GM12878 (cell line): ENCODE data around the gene UST. TPM values are rescaled to one million over a fixed set of nuclear protein-coding genes. Genes with fewer than 3 reads are reported as not detected.
A peak's percentile ranks its signal among the peaks of the same experiment; 100 is the strongest.

Experiments used
- ATAC-seq: fragments of 200-7000 bp; cut with Tn5 transposase; 3 replicates; pipeline ENCODE4 v1.9.1; 2020; ENCODE audit warnings: mild to moderate bottlenecking, moderate library complexity
- BruUV-seq: library from RNA; stranded (reverse); fragments of 400-500 nt; replicated peaks from 2 replicates; lab custom pipeline; 2021; lab: Mats Ljungman, UMichigan
- CTCF ChIA-PET: fragments of 300-600 bp; sonication (Branson Sonifier 250); formaldehyde crosslinking; extraction: SDS; loops from one replicate; lab custom pipeline; 2021; ENCODE audit warnings: inconsistent platforms; lab: Yijun Ruan, JAX
- POLR2A ChIA-PET: fragments of 350-600 bp; formaldehyde crosslinking; extraction: SDS; loops from one replicate; lab custom pipeline; 2021; ENCODE audit warnings: inconsistent platforms; lab: Charles Lee
- RAD21 ChIA-PET: fragments of 300-600 bp; sonication (Branson Sonifier 250); formaldehyde crosslinking; loops from one replicate; lab custom pipeline; 2023; ENCODE audit warnings: antibody characterized with exemption; ENCODE audit not compliant: unreplicated experiment; lab: Charles Lee
- SMC1A ChIA-PET: fragments of 300-600 bp; sonication (Branson Sonifier 250); formaldehyde crosslinking; loops from one replicate; lab custom pipeline; 2023; ENCODE audit not compliant: unreplicated experiment, uncharacterized antibody; lab: Charles Lee
- DNase-seq: peaks from one replicate; pipeline ENCODE4 v3.0.0-alpha.2; 2011; ENCODE audit warnings: low read depth, low spot score
- FAIRE-seq: peaks from 3 replicates; lab custom pipeline; 2011; peaks lifted over from hg19 to GRCh38; lab: Jason Lieb, UNC
- H2AFZ ChIP-seq: 2 replicates; pipeline ENCODE4 v1.6.0; 2011; ENCODE audit warnings: low read depth, low read length, control low read depth; ENCODE audit not compliant: control insufficient read depth
- H3K27ac ChIP-seq: 2 replicates; pipeline ENCODE4 v1.5.1; 2011; ENCODE audit warnings: control low read depth; ENCODE audit not compliant: control insufficient read depth, insufficient read depth
- H3K27me3 ChIP-seq, 2 experiments: replicated peaks in 1 of 2; 2 replicates each; pipeline versions ENCODE4 v1.6.0 to v1.6.1; 2011; ENCODE audit warnings: low read length in 1 of 2; ENCODE audit not compliant: control insufficient read depth in 2 of 2, insufficient read depth in 2 of 2
- H3K36me3 ChIP-seq, 2 experiments: 2 replicates each; pipeline ENCODE4 v1.5.1; 2011; ENCODE audit warnings: low read length in 1 of 2; ENCODE audit not compliant: control insufficient read depth in 2 of 2, insufficient read depth in 2 of 2
- H3K4me1 ChIP-seq: 2 replicates; pipeline ENCODE4 v1.6.1; 2011; ENCODE audit warnings: mild to moderate bottlenecking, low read length, moderate library complexity, mixed read lengths; ENCODE audit not compliant: control insufficient read depth, insufficient read depth
- H3K4me2 ChIP-seq: 2 replicates; pipeline ENCODE4 v1.6.0; 2011; ENCODE audit warnings: control low read depth; ENCODE audit not compliant: control insufficient read depth, insufficient read depth
- H3K4me3 ChIP-seq: fragments of 200-600 bp; sonication (generic); 2 replicates; pipeline ENCODE4 v1.5.1; 2016
- H3K79me2 ChIP-seq: 2 replicates; pipeline ENCODE4 v1.6.0; 2011; ENCODE audit warnings: low read length; ENCODE audit not compliant: control insufficient read depth, insufficient read depth
- H3K9ac ChIP-seq: 2 replicates; pipeline ENCODE4 v1.8.0; 2011; ENCODE audit warnings: low read length, control low read depth, mixed read lengths; ENCODE audit not compliant: control insufficient read depth, insufficient read depth
- H3K9me3 ChIP-seq: replicated peaks from 3 replicates; pipeline ENCODE4 v1.5.1; 2011; ENCODE audit warnings: mild to moderate bottlenecking, low read length; ENCODE audit not compliant: control insufficient read depth, insufficient read depth
- H4K20me1 ChIP-seq: 2 replicates; pipeline ENCODE4 v1.6.0; 2011; ENCODE audit not compliant: control insufficient read depth, insufficient read depth
- BCL11A ChIP-seq: IDR thresholded peaks from 2 replicates; pipeline ENCODE4 v1.6.1; 2011; ENCODE audit warnings: low read depth, low read length
- HDGF ChIP-seq: fragments of 450-650 bp; IDR thresholded peaks from 2 replicates; pipeline ENCODE4 v1.6.1; 2016; ENCODE audit warnings: antibody characterized with exemption
- IKZF2 ChIP-seq, 2 experiments: fragments of 450-650 bp; IDR thresholded peaks; 2 replicates each; pipeline ENCODE4 v1.6.1; 2017; ENCODE audit warnings: mild to moderate bottlenecking in 2 of 2, moderate library complexity in 2 of 2
- NFYA ChIP-seq: IDR thresholded peaks from 2 replicates; pipeline ENCODE4 v1.6.1; 2011; ENCODE audit warnings: low read depth, mild to moderate bottlenecking, low read length, improper control_type of control experiment, borderline replicate concordance
- PAX5 ChIP-seq: IDR thresholded peaks from 2 replicates; pipeline ENCODE4 v1.6.1; 2011; ENCODE audit warnings: low read depth, low read length, borderline replicate concordance
- PBX3 ChIP-seq: IDR thresholded peaks from 2 replicates; pipeline ENCODE4 v1.6.1; 2011; ENCODE audit warnings: mild to moderate bottlenecking, low read depth, low read length, moderate library complexity; ENCODE audit not compliant: insufficient replicate concordance
- PKNOX1 ChIP-seq: fragments of 450-650 bp; IDR thresholded peaks from 2 replicates; pipeline ENCODE4 v1.6.1; 2016; ENCODE audit warnings: mild to moderate bottlenecking
- SMARCA5 ChIP-seq: fragments of 450-650 bp; IDR thresholded peaks from 2 replicates; pipeline ENCODE4 v1.6.1; 2017; ENCODE audit warnings: mild to moderate bottlenecking
- TCF12 ChIP-seq: IDR thresholded peaks from 2 replicates; pipeline ENCODE4 v1.6.1; 2011; ENCODE audit warnings: low read depth, mild to moderate bottlenecking, low read length
- TCF3 ChIP-seq: IDR thresholded peaks from 2 replicates; pipeline ENCODE4 v1.6.1; 2012; ENCODE audit warnings: low read depth, mild to moderate bottlenecking, low read length, borderline replicate concordance; ENCODE audit not compliant: insufficient read depth
- WGBS: methylation state at CpG from one replicate; pipeline ENCODE4 v1.1.6; 2016; ENCODE audit warnings: low lambda C conversion rate; ENCODE audit not compliant: insufficient replicate concordance, insufficient coverage; ENCODE audit errors: missing lambda C conversion rate; 5-methylcytosine and 5-hydroxymethylcytosine counted together
- in situ Hi-C: fragments of 300-500 bp; cut with MboI; formaldehyde crosslinking; loops from 9 replicates; pipeline ENCODE4 v1.14.3; 2018; ENCODE audit warnings: mixed read lengths
- intact Hi-C: fragments of 100-400 bp; cut with micrococcal nuclease; formaldehyde crosslinking; loops from one replicate; pipeline ENCODE4 v1.14.2; 2022; ENCODE audit not compliant: unreplicated experiment
- polyA plus RNA-seq, 11 experiments: library from polyadenylated mRNA; depleted of rRNA in 4 of 11; unstranded in 6 of 11; stranded (reverse) in 5 of 11; fragments of >200 nt; fragmentation: Nextera tagmentation in 4 of 11; fragmentation: Illumina TruSeq in 1 of 11; extraction: Ambion mirVana in 4 of 11; extraction: Trizol in 1 of 11; gene quantifications; 1 replicate in 1 of 11; 2 replicates in 10 of 11; pipeline versions ENCODE4 v1.2.1 to v1.2.3, GENCODE V29; 2011 to 2016; ENCODE audit warnings: inconsistent platforms in 2 of 11, missing spikeins in 2 of 11, low read depth in 1 of 11
- total RNA-seq, 4 experiments: library from RNA; depleted of rRNA in 3 of 4; stranded (reverse); fragments of >200 nt in 3 of 4; fragmentation: Illumina TruSeq in 1 of 4; extraction: Trizol in 1 of 4; gene quantifications; 2 replicates each; pipeline versions ENCODE4 v1.2.1 to v1.2.3, GENCODE V29; 2013 to 2021

UST gene
- total and polyA plus RNA-seq, 10 of the 15 experiments (the other 5 are each of a cell fraction or from before 2014, with no cell fraction given), result 0.74 to 43.3 (median 2.2) TPM

GRCh38 chr6:148972481-148972880, 225.7 kb downstream of the UST start:
- in situ Hi-C loops (no loop called here), intact Hi-C loops (no loop called here)
- Histone ChIP-seq H2AFZ (no peak overlapping the region), H3K27ac (no peak overlapping the region), H3K9me3 (no peaks in the 10 kb centered on the region), H3K79me2 (no peaks in the 10 kb centered on the region), H3K9ac (no peak overlapping the region), H3K4me2 (no peak overlapping the region), H3K4me1 (no peaks in the 10 kb centered on the region), H3K4me3 (no peak overlapping the region), H3K27me3 (peaks cover 0 to 8% of the 10 kb centered on the region in 2 experiments; a peak in 2 of 4 replicates), H3K36me3 (no peaks in the 10 kb centered on the region; a peak in 1 of 4 replicates), H4K20me1 (0 out of 2 replicates have a peak, but pooled peaks cover 5% of the 10 kb centered on the region)
- TF ChIP-seq PBX3 (peak; percentile 72), BCL11A (no peak), TCF3 (peak; percentile 92), NFYA (no peak), IKZF2 (IDR thresholded peaks at IDR 0.05) (0 out of 4 replicates have a peak, but pooled peaks have one; percentile 20 to 26), TCF12 (peak; percentile 99), SMARCA5 (no peak), PAX5 (peak; percentile 35; the same call in 1 of the 2 replicates), HDGF (no peak), PKNOX1 (peak; percentile 88)
- SMC1A ChIA-PET, result interaction anchor here (0.5 to 1.5 kb wide), 4 partner anchors 33 to 335 kb away, joined by 3 to 6 read pairs (median 3); no protein-coding TSS in a partner anchor
- DNase-seq, result no peak
- CTCF ChIA-PET, result interaction anchor here (0.9 to 1.6 kb wide), 2 partner anchors 54 to 460 kb away, joined by 4 to 5 read pairs; no protein-coding TSS in a partner anchor
- peak; percentile 98 for ATAC-seq
- POLR2A ChIA-PET, result no interaction called here
- WGBS, result under 1% methylated on average over 15 of the region's 15 CpGs
- no peak for FAIRE-seq
- RAD21 ChIA-PET, result interaction anchor here (1.0 to 1.2 kb wide), 3 partner anchors 191 to 396 kb away, joined by 3 to 4 read pairs (median 3); no protein-coding TSS in a partner anchor
- BruUV-seq, result no TSS peak
